GM12865 (cell line): ENCODE measurements around the gene PPBP.
"Not testable (repeated sequence)": the region's sequence is repeated elsewhere in the genome, so short reads cannot be mapped to it uniquely, and the experiment has no call there.

Experiments
- DNase-seq: peaks from one replicate; pipeline ENCODE4 v3.0.0; 2010; ENCODE audit warnings: low read depth
- H3K4me3 ChIP-seq: 2 replicates; pipeline ENCODE4 v1.5.1; 2011; ENCODE audit warnings: mild to moderate bottlenecking, low read depth, low read length, control low read depth
- CTCF ChIP-seq: IDR thresholded peaks from 2 replicates; pipeline ENCODE4 v1.5.1; 2011; ENCODE audit warnings: low read length, control low read depth, low read depth, inconsistent platforms; ENCODE audit not compliant: insufficient read depth; ENCODE audit errors: missing control alignments

The PPBP gene

GRCh38 chr4:73952352-73952751, 35.6 kb downstream of the PPBP start:
- H3K4me3 ChIP-seq: no peak overlapping the region
- DNase-seq: no peak
- no peak for TF ChIP-seq CTCF

- not testable (repeated sequence) for H3K4me3 ChIP-seq, DNase-seq
Observed at GRCh38 chr4:73950376-73950920, 37.5 kb downstream of the PPBP start.

GRCh38 chr4:73948990-73949706, 38.8 kb downstream of the PPBP start:
- no peak for DNase-seq
- no peak for TF ChIP-seq CTCF
- no peak overlapping the region for H3K4me3 ChIP-seq

GRCh38 chr4:73948291-73948690, 39.7 kb downstream of the PPBP start:
- no peak for DNase-seq
- no peak overlapping the region for H3K4me3 ChIP-seq
- no peak for TF ChIP-seq CTCF

- TF ChIP-seq CTCF: no peak
- DNase-seq: no peak
- H3K4me3 ChIP-seq: no peak overlapping the region
Observed at GRCh38 chr4:73947239-73947985, 40.6 kb downstream of the PPBP start.

GRCh38 chr4:73945674-73946449, 42.1 kb downstream of the PPBP start:
- TF ChIP-seq CTCF: no peak

GRCh38 chr4:73945140-73945539, 42.9 kb downstream of the PPBP start:
- no peak overlapping the region for H3K4me3 ChIP-seq
- DNase-seq: no peak
- TF ChIP-seq CTCF: no peak

More at GRCh38 chr4:73945674-73946449, 42.1 kb downstream of the PPBP start:
- no peak overlapping the region for H3K4me3 ChIP-seq
- DNase-seq: no peak
